Fibroblast of skin of left biceps (primary cell): Measurements from ENCODE around the gene LKAAEAR1.

ENCODE experiments used
- DNase-seq, 2 experiments: peaks; one replicate each; pipeline ENCODE4 v3.0.0-alpha.2; 2013; ENCODE audit warnings: low read depth in 2 of 2

LKAAEAR1 gene

GRCh38 chr20:64051033-64051452 is 33.2 kb downstream of the LKAAEAR1 start:
- DNase-seq = no peak

GRCh38 chr20:64050261-64051032 is 33.8 kb downstream of the LKAAEAR1 start:
- no peak for DNase-seq

GRCh38 chr20:64049878-64050260 is 34.3 kb downstream of the LKAAEAR1 start:
- DNase-seq = no peak

- no peak for DNase-seq
These were observed 34.9 kb downstream of the LKAAEAR1 start, which contains the start of gene SOX18 for GRCh38 chr20:64049060-64049877. Gene SOX18 (minus strand): TSS chr20:64049639. CDS start chr20:64049516, 123 bp downstream.

- no peak for DNase-seq
These were observed 35.7 kb downstream of the LKAAEAR1 start for GRCh38 chr20:64048402-64049044.

- no peak for DNase-seq
These were observed 36.2 kb downstream of the LKAAEAR1 start for GRCh38 chr20:64047968-64048401.

GRCh38 chr20:64047046-64047389 is 37.2 kb downstream of the LKAAEAR1 start:
- DNase-seq = no peak

GRCh38 chr20:64045346-64046011 is 38.7 kb downstream of the LKAAEAR1 start:
- no peak for DNase-seq

GRCh38 chr20:64044484-64045247 is 39.5 kb downstream of the LKAAEAR1 start:
- no peak for DNase-seq

GRCh38 chr20:64043768-64044167 is 40.4 kb downstream of the LKAAEAR1 start:
- DNase-seq = no peak

GRCh38 chr20:64042054-64042781 is 42.0 kb downstream of the LKAAEAR1 start:
- DNase-seq = no peak

- no peak for DNase-seq
These were observed 42.5 kb downstream of the LKAAEAR1 start for GRCh38 chr20:64041781-64042053.

- DNase-seq = no peak
These were observed 43.0 kb downstream of the LKAAEAR1 start for GRCh38 chr20:64041040-64041780.

- DNase-seq = no peak
These were observed 43.8 kb downstream of the LKAAEAR1 start for GRCh38 chr20:64040231-64041039.

GRCh38 chr20:64039293-64040160 is 44.7 kb downstream of the LKAAEAR1 start:
- no peak for DNase-seq

GRCh38 chr20:64038565-64039292 is 45.5 kb downstream of the LKAAEAR1 start:
- DNase-seq = no peak

- DNase-seq = no peak
These were observed 46.0 kb downstream of the LKAAEAR1 start for GRCh38 chr20:64038224-64038564.
